Activated naive CD8-positive, alpha-beta T cell treated with anti-CD3 and anti-CD28 coated beads for 36 hours (primary cell): Measurements from ENCODE around the gene USH1G. TPM values are rescaled to one million over a fixed set of nuclear protein-coding genes. Genes with fewer than 3 reads are reported as not detected.
A peak's percentile ranks its signal among the peaks of the same experiment; 100 is the strongest.

Source experiments
- DNase-seq: peaks from one replicate; pipeline ENCODE4 v3.0.0; 2021
- H3K27ac Mint-ChIP-seq: one replicate; pipeline ENCODE4 v1.8.0; 2022; ENCODE audit warnings: mild to moderate bottlenecking, moderate library complexity, mixed read lengths
- H3K27me3 Mint-ChIP-seq: one replicate; pipeline ENCODE4 v1.8.0; 2022; ENCODE audit warnings: mild to moderate bottlenecking, mixed read lengths
- H3K36me3 Mint-ChIP-seq: one replicate; pipeline ENCODE4 v1.8.0; 2021; ENCODE audit warnings: mild to moderate bottlenecking, mixed read lengths
- H3K4me1 Mint-ChIP-seq: one replicate; pipeline ENCODE4 v1.8.0; 2021; ENCODE audit warnings: mixed read lengths
- H3K4me3 Mint-ChIP-seq: one replicate; pipeline ENCODE4 v1.8.0; 2022; ENCODE audit warnings: mild to moderate bottlenecking, moderate library complexity, mixed read lengths
- H3K9me3 Mint-ChIP-seq: one replicate; pipeline ENCODE4 v1.8.0; 2022; ENCODE audit warnings: mixed read lengths
- total RNA-seq, 2 experiments: library from RNA; stranded (reverse); gene quantifications; one replicate each; pipeline ENCODE4 v1.2.3, GENCODE V29; 2021

Gene USH1G
- total RNA-seq, 2 experiments from 2014 or later, result not detected

DNA sequence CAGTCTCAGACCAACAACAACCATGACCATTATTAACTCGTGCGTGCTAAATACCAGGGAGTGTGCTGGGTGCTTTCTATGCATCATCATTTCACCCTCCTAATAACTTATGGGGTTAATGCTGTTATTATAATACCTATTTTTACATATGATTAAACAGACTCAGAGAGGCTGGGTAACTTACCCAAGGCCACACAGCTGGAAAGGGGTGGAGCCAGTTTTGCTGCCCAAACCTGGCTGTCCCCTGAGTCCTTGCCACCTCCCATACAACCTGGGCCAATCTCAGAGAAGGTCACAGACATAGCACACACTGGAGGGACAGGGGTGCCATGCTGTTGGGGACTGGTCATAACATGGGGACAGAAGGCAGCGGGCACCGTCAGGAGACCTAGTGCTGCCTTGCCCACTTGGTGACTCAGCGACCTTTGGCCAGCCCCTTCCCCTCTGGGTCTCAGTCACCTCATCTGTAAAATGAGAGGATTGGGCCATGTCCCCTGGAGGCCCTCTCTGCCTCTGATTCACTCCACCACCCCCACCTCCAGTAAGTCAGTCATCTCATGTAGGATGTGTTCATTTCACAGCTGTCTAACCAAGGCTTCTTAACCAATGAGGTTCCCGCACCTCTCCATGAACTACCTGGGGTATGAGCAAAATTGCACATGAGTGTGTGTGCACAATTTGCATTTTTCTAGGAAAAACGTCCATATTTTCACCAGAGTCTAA, 18.2 kb downstream of the USH1G start:
- no peak overlapping the region for H3K4me3 Mint-ChIP-seq
- peaks cover 5% of the 10 kb centered on the region for H3K4me1 Mint-ChIP-seq
- peaks cover 18% of the 10 kb centered on the region for H3K27me3 Mint-ChIP-seq
- H3K9me3 Mint-ChIP-seq, result no peaks in the 10 kb centered on the region
- H3K27ac Mint-ChIP-seq, result no peak overlapping the region
- H3K36me3 Mint-ChIP-seq, result no peaks in the 10 kb centered on the region
- DNase-seq, result no peak

DNA sequence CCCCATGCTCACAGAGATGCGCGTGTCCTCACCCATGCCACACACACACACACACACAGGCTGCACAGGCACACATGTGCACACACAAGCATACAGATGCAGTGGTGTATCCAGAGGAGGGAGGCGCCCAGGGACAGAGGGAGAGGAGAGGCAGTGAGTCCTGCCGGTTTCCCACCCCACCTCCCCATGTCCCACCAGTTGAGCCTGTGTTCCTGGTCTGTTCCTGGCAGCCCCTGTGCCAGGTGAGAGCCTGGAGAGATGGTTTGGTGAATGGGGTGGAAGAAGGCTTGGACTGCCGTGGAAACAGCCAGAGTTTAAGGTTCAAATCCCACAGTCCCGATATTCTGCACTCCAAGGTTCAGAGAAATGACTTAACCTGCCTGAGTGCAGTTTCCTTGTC, 19.4 kb downstream of the USH1G start:
- Mint-ChIP-seq H3K36me3 (no peaks in the 10 kb centered on the region), H3K27me3 (peaks cover 18% of the 10 kb centered on the region), H3K4me3 (no peak overlapping the region), H3K9me3 (no peaks in the 10 kb centered on the region), H3K27ac (no peak overlapping the region), H3K4me1 (peaks cover 5% of the 10 kb centered on the region)
- DNase-seq, result no peak

GRCh38 chr17:74903034-74903433, 20.0 kb downstream of the USH1G start:
- Mint-ChIP-seq H3K27ac (no peak overlapping the region), H3K36me3 (no peaks in the 10 kb centered on the region), H3K4me3 (no peak overlapping the region), H3K4me1 (peaks cover 5% of the 10 kb centered on the region), H3K27me3 (peaks cover 18% of the 10 kb centered on the region), H3K9me3 (no peaks in the 10 kb centered on the region)
- no peak for DNase-seq

DNA sequence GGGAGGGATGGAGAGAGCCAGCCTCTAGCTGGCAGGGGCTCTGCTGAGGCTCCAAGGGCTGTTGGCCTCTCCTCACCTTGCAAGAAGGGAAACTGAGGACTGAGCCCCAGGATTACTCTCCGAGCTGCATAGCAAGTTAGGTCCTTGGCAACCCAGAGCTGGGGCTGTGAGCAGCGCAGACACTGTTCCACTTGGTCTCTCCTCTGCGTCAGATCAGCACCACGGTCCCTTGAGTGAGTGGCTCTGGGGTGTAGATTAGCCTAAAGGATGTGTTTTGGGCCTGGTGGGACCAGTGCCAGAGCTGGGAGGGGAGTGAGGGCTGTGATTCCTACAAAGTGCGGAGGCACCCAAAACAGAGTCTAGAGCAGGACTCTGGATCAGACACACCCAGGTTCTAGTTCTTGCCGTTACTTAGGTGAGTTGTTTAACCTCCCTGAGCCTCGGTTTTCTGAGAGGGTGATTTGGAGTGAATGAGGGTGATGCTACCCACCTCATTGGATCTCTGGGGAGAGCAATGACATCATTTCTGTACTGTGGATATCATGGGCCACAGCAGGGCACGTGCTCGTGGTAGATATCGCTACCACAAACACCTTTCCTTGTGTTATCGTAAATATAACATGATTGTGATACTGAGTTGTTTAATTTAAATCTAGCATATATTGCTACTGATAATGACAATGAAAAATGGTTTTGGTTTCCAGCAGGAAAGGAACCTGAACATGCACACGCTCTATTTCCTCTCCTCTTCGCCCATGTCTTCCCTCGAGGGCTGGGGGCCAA, 21.5 kb downstream of the USH1G start:
- Mint-ChIP-seq H3K27me3 (peaks cover 18% of the 10 kb centered on the region), H3K4me1 (peaks cover 5% of the 10 kb centered on the region), H3K9me3 (no peaks in the 10 kb centered on the region), H3K4me3 (no peak overlapping the region), H3K36me3 (no peaks in the 10 kb centered on the region), H3K27ac (no peak overlapping the region)
- DNase-seq, result no peak

DNA sequence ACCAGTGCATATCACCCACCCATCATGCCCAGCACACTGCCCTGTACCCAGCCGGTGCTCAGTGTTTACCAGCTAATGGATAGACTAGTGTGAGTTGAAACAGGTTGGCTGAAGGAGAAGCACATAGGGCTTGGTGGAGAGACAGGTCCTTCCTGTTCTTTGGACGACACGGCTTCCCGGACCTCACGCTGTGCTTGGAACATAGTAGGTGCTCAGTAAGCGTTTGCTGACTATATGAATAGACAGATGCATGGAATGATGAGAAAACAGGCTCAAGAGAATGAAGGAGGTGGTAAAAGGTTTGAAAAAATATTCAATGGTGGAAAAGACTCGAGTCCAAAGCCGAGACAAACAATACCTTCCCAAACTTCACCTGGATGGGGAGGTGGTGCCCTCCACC, 22.8 kb downstream of the USH1G start:
- Mint-ChIP-seq H3K27me3 (peaks cover 30% of the 10 kb centered on the region), H3K9me3 (no peaks in the 10 kb centered on the region), H3K36me3 (no peaks in the 10 kb centered on the region), H3K27ac (no peak overlapping the region), H3K4me3 (no peak overlapping the region), H3K4me1 (peaks cover 3% of the 10 kb centered on the region)
- DNase-seq, result no peak

DNA sequence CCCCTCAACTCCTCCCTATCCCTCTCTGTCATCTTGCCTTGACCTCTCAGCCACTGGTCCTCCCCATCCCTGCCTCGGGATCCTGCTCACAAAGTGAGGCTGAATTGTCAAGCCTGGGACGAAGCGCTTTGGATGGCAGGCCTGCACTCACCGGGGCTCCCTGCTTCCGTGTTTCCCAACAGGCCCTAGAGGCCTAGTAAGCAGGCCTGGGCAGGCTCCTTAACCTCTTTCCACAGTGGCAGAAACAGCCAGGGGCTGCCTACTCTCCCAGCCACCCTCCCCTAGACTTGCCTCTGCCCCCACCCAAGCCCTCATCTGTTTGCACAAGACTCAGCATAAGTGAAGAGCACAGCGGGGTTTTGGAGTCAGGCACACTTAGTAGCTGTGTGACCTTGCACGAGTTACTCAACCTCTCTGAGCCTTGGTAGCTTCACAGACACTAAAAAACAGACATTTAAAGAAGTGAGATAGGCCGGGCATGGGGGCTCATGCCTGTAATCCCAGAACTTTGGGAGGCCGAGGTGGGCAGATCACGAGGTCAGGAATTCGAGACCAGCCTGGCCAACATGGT, 24.6 kb downstream of the USH1G start:
- H3K4me1 Mint-ChIP-seq, result peaks cover 2% of the 10 kb centered on the region
- no peak overlapping the region for H3K4me3 Mint-ChIP-seq
- H3K27me3 Mint-ChIP-seq, result peaks cover 40% of the 10 kb centered on the region
- H3K27ac Mint-ChIP-seq, result no peak overlapping the region
- no peaks in the 10 kb centered on the region for H3K36me3 Mint-ChIP-seq
- DNase-seq, result no peak
- H3K9me3 Mint-ChIP-seq, result no peaks in the 10 kb centered on the region

- peaks cover 2% of the 10 kb centered on the region for H3K4me1 Mint-ChIP-seq
- peaks cover 54% of the 10 kb centered on the region for H3K27me3 Mint-ChIP-seq
- H3K9me3 Mint-ChIP-seq, result no peaks in the 10 kb centered on the region
- H3K27ac Mint-ChIP-seq, result no peak overlapping the region
- DNase-seq, result no peak
- peak overlapping the region; percentile 48 for H3K4me3 Mint-ChIP-seq
- H3K36me3 Mint-ChIP-seq, result no peaks in the 10 kb centered on the region
Observed at GRCh38 chr17:74893936-74894671, 29.0 kb downstream of the USH1G start.

DNA sequence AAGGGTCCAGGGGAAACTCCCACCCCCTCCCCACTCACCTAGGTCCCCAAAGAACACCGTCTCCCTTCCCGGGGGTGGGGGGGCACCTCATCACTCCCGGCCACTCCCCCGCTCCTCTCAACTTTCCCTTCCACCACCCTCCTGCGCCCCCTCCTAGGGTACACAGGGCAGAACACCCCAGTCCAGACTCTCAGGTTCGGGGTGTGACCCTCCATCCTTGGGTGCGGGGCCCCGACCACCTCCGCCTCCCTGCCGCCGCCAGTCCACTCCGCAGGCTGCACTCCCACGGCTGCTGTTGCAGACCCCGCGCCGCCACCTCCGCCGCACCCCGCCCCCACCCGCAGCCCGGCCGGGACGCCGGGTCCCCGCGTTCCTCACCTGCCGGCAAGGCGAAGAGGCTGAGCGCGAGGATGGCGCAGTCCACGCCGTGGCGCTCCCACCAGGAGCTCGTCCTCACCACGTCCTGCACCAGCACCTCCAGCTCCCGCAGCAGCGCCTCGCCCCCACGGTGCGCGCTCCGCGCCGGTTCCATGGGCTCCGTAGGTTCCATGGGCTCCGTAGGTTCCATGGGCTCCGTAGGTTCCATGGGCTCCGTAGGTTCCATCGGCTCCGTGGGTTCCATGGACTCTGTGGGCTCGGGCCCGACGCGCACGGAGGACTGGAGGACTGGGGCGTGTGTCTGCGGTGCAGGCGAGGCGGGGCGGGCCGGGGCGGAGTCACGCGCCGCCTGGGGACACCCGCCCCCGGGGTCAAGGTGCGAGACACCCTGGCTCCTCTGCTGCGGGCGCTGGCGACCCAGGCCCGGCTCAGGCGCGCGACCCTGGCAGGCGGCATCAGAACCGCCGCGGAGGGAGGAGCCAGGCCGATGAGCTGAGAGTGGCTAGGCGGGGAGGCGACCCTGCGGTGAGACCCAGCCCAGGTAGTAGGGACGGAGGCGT, 29.8 kb downstream of the USH1G start, which contains the start of gene FADS6:
Gene FADS6 (minus strand): TSS at position 660 of the 938 bp plus-strand sequence. CDS start 38 bp downstream, at position 622.
- Mint-ChIP-seq H3K27ac (no peak within 1 kb of the TSS), H3K9me3 (no peaks in the 10 kb centered on the region), H3K4me1 (peaks cover 2% of the 10 kb centered on the region), H3K27me3 (peaks cover 54% of the 10 kb centered on the region), H3K4me3 (peak within 1 kb of the TSS; percentile 48), H3K36me3 (no peaks in the 10 kb centered on the region)
- peak; percentile 15 for DNase-seq

GRCh38 chr17:74892013-74892841, 30.8 kb downstream of the USH1G start:
- Mint-ChIP-seq H3K27ac (no peak overlapping the region), H3K4me1 (peaks cover 2% of the 10 kb centered on the region), H3K27me3 (peaks cover 56% of the 10 kb centered on the region), H3K9me3 (no peaks in the 10 kb centered on the region), H3K36me3 (no peaks in the 10 kb centered on the region), H3K4me3 (no peak overlapping the region)
- DNase-seq, result no peak

GRCh38 chr17:74890554-74890953, 32.5 kb downstream of the USH1G start:
- H3K27me3 Mint-ChIP-seq, result peaks cover 51% of the 10 kb centered on the region
- no peak overlapping the region for H3K4me3 Mint-ChIP-seq
- H3K9me3 Mint-ChIP-seq, result no peaks in the 10 kb centered on the region
- no peak overlapping the region for H3K27ac Mint-ChIP-seq
- no peaks in the 10 kb centered on the region for H3K36me3 Mint-ChIP-seq
- H3K4me1 Mint-ChIP-seq, result peaks cover 2% of the 10 kb centered on the region
- DNase-seq, result no peak

DNA sequence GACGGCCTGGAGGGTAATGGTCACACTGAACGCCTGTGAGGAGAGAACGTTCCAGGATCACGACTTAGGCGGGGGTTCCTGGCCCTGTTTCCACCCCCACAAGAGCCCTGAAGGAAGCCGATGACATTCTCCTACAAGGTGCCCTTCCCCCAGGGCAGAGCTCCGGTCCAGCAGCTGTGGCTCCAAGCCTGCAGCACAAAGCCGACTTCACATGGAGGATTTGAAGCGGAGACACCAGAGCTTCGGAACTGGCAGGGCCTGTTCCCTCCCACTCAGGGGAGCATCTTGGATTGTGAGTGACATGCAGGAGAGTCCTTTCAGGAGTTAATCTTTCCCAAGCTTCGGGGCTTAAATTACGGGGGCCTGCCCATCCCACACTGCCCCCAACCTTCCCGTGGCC, 34.6 kb downstream of the USH1G start:
- H3K27me3 Mint-ChIP-seq, result peaks cover 35% of the 10 kb centered on the region
- no peak for DNase-seq

DNA sequence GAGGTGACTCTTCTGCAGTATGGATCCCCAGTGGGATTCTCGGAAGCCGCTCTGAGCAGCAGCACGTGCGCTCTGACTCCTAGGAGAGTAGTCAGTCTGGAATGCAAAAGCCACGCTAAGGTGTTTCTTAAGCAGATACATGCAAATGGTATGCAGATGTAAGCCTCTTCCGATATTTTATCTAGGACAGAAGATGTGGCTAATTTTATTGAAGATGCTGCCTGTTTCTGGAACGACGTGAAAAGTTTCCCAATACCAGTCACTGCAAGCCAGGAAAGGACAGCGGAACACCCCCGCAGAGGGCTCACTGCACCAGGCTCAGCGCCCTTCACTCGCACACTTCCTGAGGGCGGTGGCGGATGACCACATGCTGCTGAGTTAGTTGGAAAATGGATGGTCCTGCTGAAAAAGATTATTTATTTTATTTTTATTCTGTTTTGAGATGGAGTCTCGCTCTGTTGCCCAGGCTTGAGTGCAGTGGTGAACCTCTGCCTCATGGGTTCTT, 39.8 kb downstream of the USH1G start:
- Mint-ChIP-seq H3K9me3 (no peaks in the 10 kb centered on the region), H3K4me3 (no peak overlapping the region), H3K4me1 (no peaks in the 10 kb centered on the region), H3K27ac (no peak overlapping the region), H3K27me3 (peaks cover 15% of the 10 kb centered on the region), H3K36me3 (no peaks in the 10 kb centered on the region)
- DNase-seq, result no peak

More for the DNA sequence above, 34.6 kb downstream of the USH1G start:
- Mint-ChIP-seq H3K36me3 (no peaks in the 10 kb centered on the region), H3K4me3 (no peak overlapping the region), H3K4me1 (no peaks in the 10 kb centered on the region), H3K27ac (no peak overlapping the region), H3K9me3 (no peaks in the 10 kb centered on the region)

- no peak overlapping the region for H3K27ac Mint-ChIP-seq
- DNase-seq, result no peak
- no peaks in the 10 kb centered on the region for H3K4me1 Mint-ChIP-seq
- no peak overlapping the region for H3K4me3 Mint-ChIP-seq
- H3K27me3 Mint-ChIP-seq, result peaks cover 15% of the 10 kb centered on the region
- H3K9me3 Mint-ChIP-seq, result no peaks in the 10 kb centered on the region
- H3K36me3 Mint-ChIP-seq, result no peaks in the 10 kb centered on the region
Observed at GRCh38 chr17:74882517-74883240, 40.4 kb downstream of the USH1G start.
